ENCODE results near the gene ZPBP. TPM values are rescaled to one million over a fixed set of nuclear protein-coding genes. Genes with fewer than 3 reads are reported as not detected.
A peak's percentile ranks its signal among the peaks of the same experiment; 100 is the strongest.

The ZPBP gene
- not detected in 2 replicates for total RNA-seq

- no peak for FAIRE-seq
- DNase-seq (ENCODE audit: low read depth) = peak; percentile 52
- peaks cover 1% of the 10 kb centered on the region for H3K27me3 ChIP-seq (ENCODE audit: control insufficient read depth, insufficient read depth, low read length)
- TF ChIP-seq CTCF (IDR thresholded peaks at IDR 0.05; ENCODE audit: insufficient read depth, low read length, severe bottlenecking) = peak; percentile 43
- H3K36me3 ChIP-seq (ENCODE audit: control insufficient read depth, insufficient read depth, low read length) = no peaks in the 10 kb centered on the region
- peak within 1 kb of the TSS; percentile 38 for H3K4me3 ChIP-seq (ENCODE audit: low read depth, low read length)
These were observed at the start of gene ZPBP for GRCh38 chr7:50092579-50093491. TSS of gene ZPBP (minus strand) at chr7:50093246. CDS start at chr7:50093194, 52 bp downstream.

- Histone ChIP-seq H3K27me3 (ENCODE audit: control insufficient read depth, insufficient read depth, low read length) (no peaks in the 10 kb centered on the region), H3K4me3 (ENCODE audit: low read depth, low read length) (no peak overlapping the region), H3K36me3 (ENCODE audit: control insufficient read depth, insufficient read depth, low read length) (no peaks in the 10 kb centered on the region)
- DNase-seq (ENCODE audit: low read depth) (peak; percentile 26), FAIRE-seq (no peak)
- TF ChIP-seq CTCF (IDR thresholded peaks at IDR 0.05; ENCODE audit: insufficient read depth, low read length, severe bottlenecking) = peak; percentile 50
These were observed 49.5 kb upstream of the ZPBP start for GRCh38 chr7:50142425-50143017.

- DNase-seq (ENCODE audit: low read depth) (no peak), FAIRE-seq (no peak)
- H3K36me3 ChIP-seq (ENCODE audit: control insufficient read depth, insufficient read depth, low read length) = no peaks in the 10 kb centered on the region
- no peak for TF ChIP-seq CTCF (IDR thresholded peaks at IDR 0.05; ENCODE audit: insufficient read depth, low read length, severe bottlenecking)
- H3K4me3 ChIP-seq (ENCODE audit: low read depth, low read length) = no peak overlapping the region
- H3K27me3 ChIP-seq (ENCODE audit: control insufficient read depth, insufficient read depth, low read length) = no peaks in the 10 kb centered on the region
These were observed 48.8 kb upstream of the ZPBP start for GRCh38 chr7:50141854-50142253.

- no peak overlapping the region for H3K4me3 ChIP-seq (ENCODE audit: low read depth, low read length)
- no peak for DNase-seq (ENCODE audit: low read depth)
- H3K27me3 ChIP-seq (ENCODE audit: control insufficient read depth, insufficient read depth, low read length) = no peaks in the 10 kb centered on the region
- no peaks in the 10 kb centered on the region for H3K36me3 ChIP-seq (ENCODE audit: control insufficient read depth, insufficient read depth, low read length)
- no peak for TF ChIP-seq CTCF (IDR thresholded peaks at IDR 0.05; ENCODE audit: insufficient read depth, low read length, severe bottlenecking)
- FAIRE-seq = no peak
These were observed 48.1 kb upstream of the ZPBP start for GRCh38 chr7:50141131-50141530.

GRCh38 chr7:50140688-50141087 is 47.6 kb upstream of the ZPBP start:
- no peak for DNase-seq (ENCODE audit: low read depth)
- Histone ChIP-seq H3K27me3 (ENCODE audit: control insufficient read depth, insufficient read depth, low read length) (no peaks in the 10 kb centered on the region), H3K4me3 (ENCODE audit: low read depth, low read length) (no peak overlapping the region), H3K36me3 (ENCODE audit: control insufficient read depth, insufficient read depth, low read length) (no peaks in the 10 kb centered on the region)
- no peak for FAIRE-seq
- TF ChIP-seq CTCF (IDR thresholded peaks at IDR 0.05; ENCODE audit: insufficient read depth, low read length, severe bottlenecking) = no peak
